Left lung (tissue), 10 donors: ENCODE results near the gene CNGA2. TPM values are rescaled to one million over a fixed set of nuclear protein-coding genes. Genes with fewer than 3 reads are reported as not detected.

Source experiments
- ATAC-seq: fragments of 200-7000 bp; cut with Tn5 transposase; one replicate; pipeline ENCODE4 v1.9.1; 2020; ENCODE audit warnings: moderate library complexity
- DNase-seq, 4 donors: peaks; one replicate each; pipeline ENCODE4 v3.0.0-alpha.2; 2013 to 2020
- H3K27ac ChIP-seq, 2 donors: fragments of 200-600 bp; sonication (generic) in 1 of 2; one replicate each; pipeline versions ENCODE4 v1.5.0 to v1.8.0; 2020 to 2021
- H3K27me3 ChIP-seq, 2 donors: fragments of 200-600 bp; sonication (generic) in 1 of 2; one replicate each; pipeline versions ENCODE4 v1.5.0 to v1.8.0; 2020 to 2021
- H3K36me3 ChIP-seq, 2 donors: fragments of 200-600 bp; sonication (generic) in 1 of 2; one replicate each; pipeline versions ENCODE4 v1.5.0 to v1.8.0; 2020 to 2021
- H3K4me1 ChIP-seq, 2 donors: fragments of 200-600 bp; one replicate each; pipeline ENCODE4 v1.8.0; 2021
- H3K4me3 ChIP-seq, 2 donors: fragments of 200-600 bp; sonication (generic) in 1 of 2; one replicate each; pipeline versions ENCODE4 v1.5.0 to v1.8.0; 2020 to 2021; ENCODE audit warnings: mild to moderate bottlenecking in 1 of 2
- H3K9me3 ChIP-seq, 2 donors: fragments of 200-600 bp; sonication (generic) in 1 of 2; one replicate each; pipeline versions ENCODE4 v1.5.0 to v1.8.0; 2020 to 2021
- intact Hi-C, 2 donors: fragments of 100-400 bp; cut with DNase I; formaldehyde crosslinking; loops; one replicate each; pipeline versions ENCODE4 v1.11.2 to v1.14.2; 2022
- polyA plus RNA-seq, 6 donors: library from polyadenylated mRNA; unstranded; fragments of 120-200 nt; gene quantifications; one replicate each; pipeline ENCODE4 v1.2.1, GENCODE V29; 2013; ENCODE audit not compliant: insufficient read length in 6 of 6
- total RNA-seq, 2 donors: library from RNA; stranded (reverse); fragmentation: NEBNext Ultra II Directional; extraction: Animal tissue kit (Norgen Biotek cat#: 25700); gene quantifications; one replicate each; pipeline ENCODE4 v1.2.1, GENCODE V29; 2021
- TF ChIP-seq, protein P1 (sequence below), 2 donors: fragments of 200-600 bp; sonication (generic) in 1 of 2; IDR thresholded peaks; one replicate each; pipeline versions ENCODE4 v1.5.0 to v1.8.0; 2021; ENCODE audit warnings: antibody characterized with exemption in 2 of 2
- donor health status: DM: no; HTN: yes; CAD: no.
- donor health status: DM: no; HTN: no; CAD: no.

Gene CNGA2
- total and polyA plus RNA-seq, 8 donors, result not detected

DNA sequence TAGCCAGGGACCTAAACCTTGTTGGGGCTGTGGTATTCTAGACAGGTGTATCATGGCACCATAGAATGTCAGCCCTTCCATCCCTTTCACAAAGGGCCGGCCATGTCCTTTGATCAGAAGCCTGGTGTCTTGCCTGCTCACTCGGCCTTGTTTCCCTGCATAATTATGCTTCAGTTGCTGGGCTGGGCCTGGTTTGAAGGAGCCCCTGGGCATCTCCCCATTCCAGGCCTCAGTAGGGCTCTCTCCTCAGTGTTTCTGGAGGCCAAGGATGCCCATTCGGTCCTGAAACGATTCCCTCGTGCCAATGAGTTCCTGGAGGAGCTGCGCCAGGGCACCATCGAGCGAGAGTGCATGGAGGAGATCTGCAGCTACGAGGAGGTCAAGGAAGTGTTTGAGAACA, 34.8 kb upstream of the CNGA2 start:
- TF ChIP-seq, protein P1, sequence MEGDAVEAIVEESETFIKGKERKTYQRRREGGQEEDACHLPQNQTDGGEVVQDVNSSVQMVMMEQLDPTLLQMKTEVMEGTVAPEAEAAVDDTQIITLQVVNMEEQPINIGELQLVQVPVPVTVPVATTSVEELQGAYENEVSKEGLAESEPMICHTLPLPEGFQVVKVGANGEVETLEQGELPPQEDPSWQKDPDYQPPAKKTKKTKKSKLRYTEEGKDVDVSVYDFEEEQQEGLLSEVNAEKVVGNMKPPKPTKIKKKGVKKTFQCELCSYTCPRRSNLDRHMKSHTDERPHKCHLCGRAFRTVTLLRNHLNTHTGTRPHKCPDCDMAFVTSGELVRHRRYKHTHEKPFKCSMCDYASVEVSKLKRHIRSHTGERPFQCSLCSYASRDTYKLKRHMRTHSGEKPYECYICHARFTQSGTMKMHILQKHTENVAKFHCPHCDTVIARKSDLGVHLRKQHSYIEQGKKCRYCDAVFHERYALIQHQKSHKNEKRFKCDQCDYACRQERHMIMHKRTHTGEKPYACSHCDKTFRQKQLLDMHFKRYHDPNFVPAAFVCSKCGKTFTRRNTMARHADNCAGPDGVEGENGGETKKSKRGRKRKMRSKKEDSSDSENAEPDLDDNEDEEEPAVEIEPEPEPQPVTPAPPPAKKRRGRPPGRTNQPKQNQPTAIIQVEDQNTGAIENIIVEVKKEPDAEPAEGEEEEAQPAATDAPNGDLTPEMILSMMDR (IDR thresholded peaks at IDR 0.05), result no peak
- Histone ChIP-seq H3K4me3 (no peak overlapping the region), H3K27me3 (peaks cover 0 to 11% of the 10 kb centered on the region in 2 donors), H3K4me1 (no peaks in the 10 kb centered on the region), H3K36me3 (no peaks in the 10 kb centered on the region), H3K9me3 (no peaks in the 10 kb centered on the region), H3K27ac (no peak overlapping the region)
- ATAC-seq (no peak), DNase-seq (no peak)
- intact Hi-C loops, result no loop called here

DNA sequence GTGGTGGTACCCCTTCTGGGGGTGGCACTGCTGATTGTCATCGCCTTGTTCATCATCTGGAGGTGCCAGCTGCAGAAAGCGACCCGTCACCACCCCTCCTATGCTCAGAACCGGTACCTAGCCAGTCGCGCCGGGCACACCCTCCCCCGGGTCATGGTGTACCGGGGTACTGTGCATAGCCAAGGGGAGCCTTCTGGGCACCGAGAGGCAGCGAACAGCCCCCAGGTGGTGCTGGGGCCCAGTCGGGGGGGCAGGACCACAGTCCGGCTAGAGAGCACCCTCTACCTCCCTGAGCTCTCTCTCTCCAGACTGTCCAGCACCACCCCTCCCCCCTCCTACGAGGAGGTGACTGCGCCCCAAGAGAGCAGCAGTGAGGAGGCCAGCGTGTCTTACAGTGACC, 34.0 kb upstream of the CNGA2 start:
- Histone ChIP-seq H3K9me3 (no peaks in the 10 kb centered on the region), H3K36me3 (no peaks in the 10 kb centered on the region), H3K4me1 (no peaks in the 10 kb centered on the region), H3K4me3 (no peak overlapping the region), H3K27me3 (peaks cover 0 to 4% of the 10 kb centered on the region in 2 donors), H3K27ac (no peak overlapping the region)
- ATAC-seq (no peak), DNase-seq (no peak)
- intact Hi-C loops, result no loop called here
- TF ChIP-seq, protein P1 (IDR thresholded peaks at IDR 0.05), result no peak

DNA sequence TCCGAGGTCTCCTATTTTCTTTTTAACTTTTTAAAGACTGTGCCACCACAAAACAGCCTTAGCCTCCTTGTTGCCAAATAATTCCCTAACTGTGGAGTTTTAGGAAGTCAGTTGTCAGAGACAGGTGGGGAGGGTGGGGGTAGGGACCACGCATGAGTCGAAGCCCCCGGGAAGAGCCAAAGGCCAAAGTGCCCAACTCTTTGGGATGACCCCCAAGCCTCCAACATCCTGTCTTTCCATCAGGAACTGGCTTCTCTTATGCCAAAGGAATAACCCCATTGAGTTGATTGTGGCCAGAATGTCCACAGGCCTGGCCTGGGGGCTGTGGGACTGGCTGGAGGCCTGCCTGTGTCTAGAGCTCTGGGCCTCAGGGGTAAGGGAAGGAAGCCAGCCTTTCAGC, 33.5 kb upstream of the CNGA2 start:
- ATAC-seq (no peak), DNase-seq (no peak)
- Histone ChIP-seq H3K4me1 (no peaks in the 10 kb centered on the region), H3K27ac (no peak overlapping the region), H3K4me3 (no peak overlapping the region), H3K27me3 (no peaks in the 10 kb centered on the region), H3K36me3 (no peaks in the 10 kb centered on the region), H3K9me3 (no peaks in the 10 kb centered on the region)
- intact Hi-C loops, result no loop called here
- TF ChIP-seq, protein P1 (IDR thresholded peaks at IDR 0.05), result no peak

DNA sequence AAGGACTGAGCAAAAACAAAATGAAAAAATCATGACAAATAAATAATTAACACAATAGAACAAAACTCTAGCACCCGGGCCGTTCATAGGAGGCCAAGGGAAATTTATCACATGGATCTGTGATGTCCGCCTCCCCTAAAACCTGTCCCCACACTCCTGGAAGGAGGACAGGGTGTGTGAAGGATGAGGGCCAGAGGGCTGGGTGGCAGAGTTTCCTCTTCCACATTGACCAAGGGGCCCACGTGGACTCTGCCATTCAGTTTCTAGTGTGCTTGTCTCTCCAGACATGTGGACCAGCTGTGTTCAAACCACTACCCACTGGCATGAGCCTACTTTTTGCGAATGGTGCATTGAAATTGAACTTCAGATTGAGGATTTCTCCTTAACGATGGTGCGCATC, 33.0 kb upstream of the CNGA2 start:
- TF ChIP-seq, protein P1 (IDR thresholded peaks at IDR 0.05), result no peak
- H3K9me3 ChIP-seq, result no peaks in the 10 kb centered on the region
- no peak overlapping the region for H3K27ac ChIP-seq
- no peak overlapping the region for H3K4me3 ChIP-seq
- DNase-seq (no peak), ATAC-seq (no peak)
- H3K27me3 ChIP-seq, result no peaks in the 10 kb centered on the region
- H3K4me1 ChIP-seq, result no peaks in the 10 kb centered on the region
- intact Hi-C loops, result no loop called here
- no peaks in the 10 kb centered on the region for H3K36me3 ChIP-seq

DNA sequence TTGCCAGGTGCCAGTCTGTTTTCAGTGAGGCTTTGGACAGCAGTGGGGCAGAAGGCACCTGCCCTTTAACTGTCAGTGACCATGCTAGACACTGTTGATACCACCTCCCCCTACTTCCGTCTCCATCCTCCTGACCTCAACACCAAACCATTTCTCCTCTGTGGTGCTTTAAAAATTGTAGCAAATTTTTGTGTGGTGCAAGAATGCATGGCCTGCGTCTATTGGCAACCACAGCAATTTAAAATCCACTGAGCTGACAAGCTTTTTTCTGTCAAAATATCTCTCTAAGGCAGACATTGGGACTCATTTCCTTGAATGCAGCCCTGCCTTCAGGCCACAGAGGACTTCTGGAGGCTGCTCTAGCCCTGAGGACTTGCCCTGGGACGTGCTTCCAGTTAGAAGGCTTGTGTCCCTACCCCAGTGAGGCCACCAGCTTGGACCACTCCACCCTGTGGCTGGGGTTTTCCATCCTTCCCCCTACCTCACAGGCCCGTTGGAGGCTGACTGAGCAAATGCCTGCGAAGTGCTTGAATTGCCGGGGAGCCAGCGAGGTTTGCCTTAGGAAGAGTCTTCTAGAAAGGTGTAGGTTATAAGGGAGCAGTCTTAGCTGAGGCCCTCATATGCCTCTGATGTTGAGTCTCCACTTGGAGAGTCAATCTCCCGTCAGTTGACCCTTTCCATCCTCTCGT, 32.4 kb upstream of the CNGA2 start:
- ATAC-seq (no peak), DNase-seq (no peak)
- TF ChIP-seq, protein P1 (IDR thresholded peaks at IDR 0.05), result no peak
- H3K36me3 ChIP-seq, result no peaks in the 10 kb centered on the region
- no peaks in the 10 kb centered on the region for H3K27me3 ChIP-seq
- intact Hi-C loops, result no loop called here
- no peaks in the 10 kb centered on the region for H3K4me1 ChIP-seq
- H3K4me3 ChIP-seq, result no peak overlapping the region
- H3K27ac ChIP-seq, result no peak overlapping the region
- H3K9me3 ChIP-seq, result no peaks in the 10 kb centered on the region
